Right lobe of liver (tissue), 4 donors: ENCODE measurements around the gene OR10X1.

Source experiments
- CTCF ChIP-seq, 4 donors: fragments of 200-600 bp in 3 of 4; fragments of 450-650 bp in 1 of 4; IDR thresholded peaks; one replicate each; pipeline versions ENCODE4 v1.5.1 to v1.8.0; 2016 to 2022; ENCODE audit warnings: antibody characterized with exemption in 4 of 4, mild to moderate bottlenecking in 2 of 4
- POLR2A ChIP-seq: fragments of 450-650 bp; IDR thresholded peaks from one replicate; pipeline ENCODE4 v1.6.1; 2017; ENCODE audit warnings: antibody characterized with exemption, mild to moderate bottlenecking
- donor health status: DM: no; HTN: no; CAD: no.
- donor health status: DM: no; HTN: no; CAD: no.
- donor health status: DM: no; HTN: yes; CAD: no.

DNA sequence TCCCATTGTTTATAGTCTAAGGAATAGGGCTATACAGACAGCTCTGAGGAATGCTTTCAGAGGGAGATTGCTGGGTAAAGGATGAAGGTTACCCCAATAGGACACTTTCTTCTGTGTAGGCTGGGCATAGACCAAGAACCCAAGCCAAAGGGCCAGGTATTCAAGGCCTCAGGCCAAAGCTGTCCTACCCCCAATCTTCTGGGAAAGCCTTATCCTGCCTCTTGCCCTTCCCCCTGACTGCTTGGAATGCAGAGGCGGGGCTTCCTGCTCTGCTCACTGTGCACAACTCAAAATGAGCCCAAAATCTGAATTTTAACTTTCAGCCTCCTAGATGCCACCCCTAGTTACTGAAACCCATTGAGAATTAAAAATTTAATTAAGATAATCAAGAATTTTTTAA lies 27.6 kb upstream of the OR10X1 start:
- TF ChIP-seq POLR2A = no peak
- no peak for TF ChIP-seq CTCF (IDR thresholded peaks at IDR 0.05)
